Gastrocnemius medialis (tissue), 4 donors: ENCODE results near the gene PCDHGA12.
"Not testable (repeated sequence)": the region's sequence is repeated elsewhere in the genome, so short reads cannot be mapped to it uniquely, and the experiment has no call there.

Source experiments
- CTCF ChIP-seq, 5 experiments: fragments of 450-650 bp in 3 of 5; fragments of 200-600 bp in 2 of 5; sonication (generic) in 2 of 5; IDR thresholded peaks in 4 of 5; conservative IDR thresholded peaks in 1 of 5; 1 replicate in 4 of 5; 2 replicates in 1 of 5; pipeline ENCODE4 v1.5.1; 2016 to 2019; ENCODE audit warnings: antibody characterized with exemption in 5 of 5, mild to moderate bottlenecking in 3 of 5, moderate library complexity in 3 of 5
- POLR2A ChIP-seq, 2 donors: fragments of 450-650 bp; IDR thresholded peaks; one replicate each; pipeline ENCODE4 v1.6.1; 2017; ENCODE audit warnings: antibody characterized with exemption in 2 of 2, mild to moderate bottlenecking in 2 of 2, moderate library complexity in 2 of 2

GRCh38 chr5:141415275-141415618 lies 15.1 kb upstream of the PCDHGA12 start:
- not testable (repeated sequence) for TF ChIP-seq CTCF (IDR thresholded peaks at IDR 0.05 in 4 of 5, conservative IDR thresholded peaks at IDR 0.05 in 1 of 5); POLR2A (IDR thresholded peaks at IDR 0.05)
